Head of caudate nucleus (tissue), 42 donors: ENCODE results near the gene FRYL.
A peak's percentile ranks its signal among the peaks of the same experiment; 100 is the strongest.
"Not testable (repeated sequence)": the region's sequence is repeated elsewhere in the genome, so short reads cannot be mapped to it uniquely, and the experiment has no call there.

Source experiments
- DNase-seq, 42 donors: peaks; one replicate each; pipeline versions ENCODE4 v3.0.0 to v3.0.0-alpha.2; 2020 to 2021; ENCODE audit warnings: mixed read lengths in 7 of 42
- intact Hi-C: fragments of 100-400 bp; cut with DNase I; formaldehyde crosslinking; loops from one replicate; pipeline ENCODE4 v1.15.0; 2022

FRYL gene

DNA sequence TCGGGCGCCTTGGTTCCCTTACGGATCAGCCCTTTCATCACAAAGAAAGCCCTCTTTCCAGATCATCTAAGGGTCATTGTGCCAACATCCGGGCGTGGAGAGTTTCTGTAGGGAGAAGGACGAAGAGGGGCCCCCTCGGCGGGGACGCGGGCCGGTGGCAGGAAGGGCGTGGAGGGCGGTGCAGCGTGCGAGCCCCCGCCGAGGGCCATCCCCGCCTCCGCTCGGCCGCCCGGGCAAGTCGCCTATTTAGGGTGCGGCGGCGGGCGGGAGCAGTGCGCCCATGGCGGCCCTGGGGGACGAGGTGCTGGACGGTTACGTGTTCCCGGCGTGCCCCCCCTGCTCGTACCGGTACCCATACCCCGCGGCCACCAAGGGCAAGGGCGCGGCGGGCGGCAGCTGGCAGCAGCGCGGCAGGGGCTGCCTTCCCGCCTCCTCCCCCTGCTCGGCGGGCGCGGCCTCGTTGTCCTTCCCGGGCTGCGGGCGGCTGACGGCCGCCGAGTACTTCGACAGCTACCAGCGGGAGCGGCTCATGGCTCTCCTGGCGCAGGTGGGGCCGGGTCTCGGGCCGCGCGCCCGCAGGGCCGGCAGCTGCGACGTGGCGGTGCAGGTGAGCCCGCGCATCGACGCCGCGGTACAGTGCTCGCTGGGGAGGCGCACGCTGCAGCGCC, 289.9 kb downstream of the FRYL start, which contains the start of gene ZAR1:
ZAR1 (plus strand) TSS at position 241 of the 668 bp plus-strand sequence; CDS start at position 281, 40 bp downstream.
- DNase-seq, result peak in 1 of 42 donors; percentile 30
- intact Hi-C loops, result no loop called here

DNA sequence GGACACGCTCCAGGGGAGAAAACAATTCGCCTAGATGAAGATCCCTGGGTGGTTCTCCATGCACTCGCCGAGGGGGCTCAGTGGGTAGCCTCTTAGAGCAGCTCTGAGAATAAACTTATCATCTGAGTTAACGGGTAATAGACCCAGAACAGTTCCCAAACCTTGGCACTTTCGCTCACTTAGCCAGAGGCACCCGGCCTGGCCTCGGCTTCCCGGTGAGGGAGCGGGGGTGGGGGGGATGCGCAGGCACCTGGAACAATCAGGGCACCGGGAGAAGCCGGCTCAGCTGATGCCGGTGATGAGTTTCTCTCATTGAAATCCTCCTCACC, 290.4 kb downstream of the FRYL start:
- intact Hi-C loops, result no loop called here
- DNase-seq, result peak in 1 of 42 donors; percentile 31

DNA sequence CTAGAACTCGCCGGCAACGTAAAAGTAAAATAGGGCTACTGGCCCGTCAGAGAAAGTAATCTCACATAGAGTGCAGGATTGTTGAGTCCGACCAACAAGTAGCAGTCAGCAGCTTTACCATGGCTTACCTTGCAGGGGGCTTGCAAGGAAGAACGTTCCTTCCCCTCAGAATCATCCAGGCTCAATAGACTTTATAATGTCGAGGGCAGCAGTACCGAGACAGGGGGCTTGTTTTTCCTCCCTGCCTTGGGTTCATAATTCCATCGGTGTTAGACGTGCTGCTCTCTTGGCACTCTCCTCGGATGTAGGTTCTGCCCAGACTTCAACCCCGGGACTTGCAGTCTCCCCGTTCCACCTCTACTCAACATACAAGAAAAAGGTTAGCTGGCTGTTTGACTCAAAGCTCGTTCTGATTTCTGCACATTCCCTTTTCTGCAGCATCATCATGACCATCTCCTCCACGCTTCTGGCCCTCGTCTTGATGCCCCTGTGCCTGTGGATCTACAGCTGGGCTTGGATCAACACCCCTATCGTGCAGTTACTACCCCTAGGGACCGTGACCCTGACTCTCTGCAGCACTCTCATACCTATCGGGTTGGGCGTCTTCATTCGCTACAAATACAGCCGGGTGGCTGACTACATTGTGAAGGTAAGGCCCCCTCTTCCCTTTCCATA, 295.4 kb downstream of the FRYL start:
- DNase-seq, result no peak
- intact Hi-C loops, result no loop called here

- DNase-seq, result no peak
- intact Hi-C loops, result no loop called here
These were observed 296.1 kb downstream of the FRYL start for GRCh38 chr4:48483777-48484493.

- intact Hi-C loops, result no loop called here
- no peak for DNase-seq
These were observed 296.9 kb downstream of the FRYL start, which contains the start of gene SLC10A4 for GRCh38 chr4:48483006-48483776. Gene SLC10A4 (plus strand): TSS chr4:48483343. CDS start chr4:48483562, 219 bp downstream.

DNA sequence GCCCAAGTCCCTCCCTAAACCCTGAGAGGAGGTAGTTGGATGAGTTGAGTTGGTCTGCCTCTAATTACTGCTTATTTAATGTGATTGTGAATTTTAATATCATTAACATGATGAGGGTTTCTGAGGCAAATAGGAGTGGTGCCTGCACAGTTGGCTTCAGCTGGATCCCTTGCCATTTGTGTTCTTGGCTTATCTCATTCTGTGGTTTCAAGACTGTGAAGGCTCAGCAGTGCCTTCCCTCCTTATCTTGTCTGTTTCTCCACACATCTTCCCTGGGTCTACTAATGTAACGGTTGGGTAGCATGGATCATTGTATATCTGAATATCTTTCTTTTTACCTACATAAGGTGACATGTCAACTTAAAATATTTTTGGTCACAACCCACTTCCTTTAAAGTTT, 298.5 kb downstream of the FRYL start:
- no peak for DNase-seq
- intact Hi-C loops, result no loop called here

DNA sequence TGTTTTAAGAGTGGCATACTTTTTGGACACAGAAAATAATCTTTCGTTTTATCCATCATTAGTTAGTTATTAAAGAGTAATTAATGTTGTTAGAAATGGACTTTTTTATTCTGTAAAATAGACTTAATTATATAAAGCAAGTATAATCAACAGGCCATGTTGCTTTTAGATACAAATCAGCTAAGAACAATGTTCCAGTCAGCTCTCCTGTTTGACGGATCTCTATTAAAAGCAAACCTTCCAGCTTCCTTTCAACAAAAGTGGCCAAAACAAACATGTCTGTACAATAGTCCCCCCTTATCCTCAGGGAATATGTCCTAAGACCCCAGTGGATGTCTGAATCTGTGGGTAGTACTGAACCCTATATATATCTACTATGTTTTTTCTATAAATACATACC, 301.8 kb downstream of the FRYL start:
- DNase-seq, result no peak
- intact Hi-C loops, result no loop called here

DNA sequence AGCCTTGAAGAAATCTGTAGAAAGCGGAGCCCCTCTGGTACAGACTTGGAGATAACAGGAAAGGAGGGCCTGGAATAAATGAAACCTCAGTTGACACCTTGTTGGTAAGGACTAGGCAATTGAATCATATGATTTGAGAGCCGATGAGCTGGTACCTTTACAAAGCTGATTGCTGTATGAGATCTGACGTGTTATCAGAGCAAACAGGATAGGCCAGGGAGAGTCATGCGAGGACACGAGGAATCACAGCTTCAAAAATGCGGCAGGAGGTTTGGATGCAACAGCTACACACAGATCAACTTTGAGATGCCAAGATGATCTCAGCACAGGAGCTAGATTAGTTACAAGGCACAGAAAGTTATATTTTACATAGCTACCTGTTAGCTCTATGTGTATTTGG, 304.3 kb downstream of the FRYL start:
- intact Hi-C loops, result no loop called here
- no peak for DNase-seq

- DNase-seq, result no peak
- intact Hi-C loops, result no loop called here
These were observed 307.3 kb downstream of the FRYL start for GRCh38 chr4:48472794-48473193.

DNA sequence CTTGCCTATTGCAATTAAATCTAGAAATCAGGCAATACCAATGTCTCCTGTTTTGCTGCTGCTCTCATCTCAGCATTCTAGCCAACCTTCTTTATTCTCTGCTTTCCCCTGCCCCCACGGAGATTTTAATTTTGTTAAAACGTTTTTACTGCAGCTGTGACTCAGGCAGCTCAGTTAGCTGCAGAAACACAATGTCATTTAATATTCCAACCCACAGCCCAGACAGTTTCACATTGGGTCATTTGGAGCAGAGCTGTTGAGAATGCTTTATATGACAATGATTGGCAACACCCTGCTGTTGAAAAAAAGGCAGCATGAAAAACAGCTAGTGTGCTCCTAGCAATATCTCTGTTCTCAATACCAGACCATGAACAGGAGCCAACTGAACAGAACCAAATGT, 309.5 kb downstream of the FRYL start:
- intact Hi-C loops, result no loop called here

GRCh38 chr4:48470137-48470536, 309.9 kb downstream of the FRYL start:
- intact Hi-C loops, result no loop called here
- no peak for DNase-seq

More for the DNA sequence above, 309.5 kb downstream of the FRYL start:
- peak in 21 of 42 donors; percentile 15 to 78 (median 44) for DNase-seq

DNA sequence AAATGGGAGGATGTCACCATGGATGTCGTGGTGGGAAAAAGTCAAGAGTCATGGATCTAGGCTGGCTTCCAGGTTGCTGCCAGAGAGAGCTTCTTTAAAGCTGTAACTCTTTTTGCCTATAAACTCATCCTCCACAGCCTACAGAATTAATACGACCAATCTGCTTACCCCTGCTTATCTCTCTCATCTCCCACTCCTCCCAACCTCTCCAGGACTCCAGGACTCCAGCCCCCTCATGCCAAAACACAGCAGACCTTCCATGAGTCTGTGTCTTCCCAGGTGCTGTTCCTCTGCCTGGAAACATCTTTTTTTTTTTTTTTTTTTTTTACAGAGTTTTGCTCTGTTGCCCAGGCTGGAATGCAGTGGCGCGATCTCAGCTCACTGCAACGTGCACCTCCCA, 312.2 kb downstream of the FRYL start:
- intact Hi-C loops, result no loop called here
- no peak for DNase-seq

GRCh38 chr4:48467442-48467841, 312.6 kb downstream of the FRYL start:
- intact Hi-C loops, result no loop called here
- no peak for DNase-seq

GRCh38 chr4:48462363-48462762, 317.7 kb downstream of the FRYL start:
- intact Hi-C loops, result no loop called here
- DNase-seq, result no peak

GRCh38 chr4:48461000-48461399, 319.1 kb downstream of the FRYL start:
- intact Hi-C loops, result no loop called here
- DNase-seq, result no peak

DNA sequence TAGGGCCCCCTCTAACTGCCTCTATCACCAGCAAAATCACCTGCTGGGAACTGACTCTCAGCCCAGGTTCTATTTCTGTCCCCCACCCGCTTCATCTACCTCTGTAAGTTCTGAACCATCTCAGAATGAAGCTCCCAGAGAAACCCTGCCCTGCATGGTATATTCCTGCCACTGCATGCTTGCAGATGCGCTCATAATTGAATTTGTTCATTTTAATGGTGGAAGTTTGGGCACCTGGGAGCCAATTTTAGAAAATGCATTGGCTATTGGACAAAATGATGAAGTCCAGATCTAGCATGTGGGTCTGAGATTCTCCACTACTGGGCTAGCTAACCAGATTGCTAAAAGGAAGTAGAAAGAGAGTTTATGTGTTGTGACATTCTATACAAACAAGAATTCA, 325.5 kb downstream of the FRYL start:
- DNase-seq, result no peak
- intact Hi-C loops, result no loop called here

DNA sequence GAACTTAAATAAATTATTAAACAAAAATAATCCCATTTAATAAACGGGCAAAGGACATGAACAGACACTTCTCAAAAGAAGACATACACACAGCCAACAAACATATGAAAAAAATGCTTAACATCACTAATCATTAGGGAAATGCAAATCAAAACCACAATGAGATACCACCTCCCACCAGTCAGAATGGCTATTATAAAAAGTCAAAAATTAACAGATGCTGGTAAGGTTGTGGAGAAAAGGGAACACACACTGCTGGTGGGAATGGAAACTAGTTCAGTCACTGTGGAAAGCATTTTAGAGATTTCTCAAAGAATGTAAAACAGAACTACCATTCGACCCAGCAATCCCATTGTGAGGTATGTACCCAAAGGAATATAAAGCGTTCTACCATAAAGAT, 328.4 kb downstream of the FRYL start:
- intact Hi-C loops, DNase-seq: not testable (repeated sequence)

DNA sequence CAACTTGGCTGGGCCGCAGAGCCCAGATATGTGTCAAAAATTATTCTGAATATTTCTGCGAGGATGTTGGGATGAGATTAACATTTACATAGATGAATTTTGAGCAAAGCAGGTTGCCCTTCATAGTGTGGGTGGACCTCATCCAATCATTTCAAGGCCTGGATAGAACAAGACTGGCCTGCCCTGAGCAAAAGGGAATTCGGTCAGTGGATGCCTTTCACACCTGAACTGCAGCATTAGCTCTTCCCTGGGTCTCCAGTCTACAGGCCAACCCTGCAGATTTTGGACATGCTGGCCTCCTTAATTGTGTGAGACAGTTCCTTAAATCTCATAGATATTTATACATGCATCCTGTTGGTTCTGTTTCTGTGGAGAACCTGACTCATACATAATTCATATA, 329.3 kb downstream of the FRYL start:
- intact Hi-C loops, result no loop called here

GRCh38 chr4:48449151-48449550, 330.9 kb downstream of the FRYL start:
- DNase-seq, result no peak
- intact Hi-C loops, result no loop called here

More for the DNA sequence above, 329.3 kb downstream of the FRYL start:
- DNase-seq, result no peak
